GM18526 (cell line): ENCODE results near the gene FDX2.

Experiments
- POLR2A ChIP-seq: IDR thresholded peaks from 3 replicates; pipeline ENCODE4 v1.6.1; 2011; ENCODE audit not compliant: insufficient read length; ENCODE audit errors: extremely low read depth

The FDX2 gene

DNA sequence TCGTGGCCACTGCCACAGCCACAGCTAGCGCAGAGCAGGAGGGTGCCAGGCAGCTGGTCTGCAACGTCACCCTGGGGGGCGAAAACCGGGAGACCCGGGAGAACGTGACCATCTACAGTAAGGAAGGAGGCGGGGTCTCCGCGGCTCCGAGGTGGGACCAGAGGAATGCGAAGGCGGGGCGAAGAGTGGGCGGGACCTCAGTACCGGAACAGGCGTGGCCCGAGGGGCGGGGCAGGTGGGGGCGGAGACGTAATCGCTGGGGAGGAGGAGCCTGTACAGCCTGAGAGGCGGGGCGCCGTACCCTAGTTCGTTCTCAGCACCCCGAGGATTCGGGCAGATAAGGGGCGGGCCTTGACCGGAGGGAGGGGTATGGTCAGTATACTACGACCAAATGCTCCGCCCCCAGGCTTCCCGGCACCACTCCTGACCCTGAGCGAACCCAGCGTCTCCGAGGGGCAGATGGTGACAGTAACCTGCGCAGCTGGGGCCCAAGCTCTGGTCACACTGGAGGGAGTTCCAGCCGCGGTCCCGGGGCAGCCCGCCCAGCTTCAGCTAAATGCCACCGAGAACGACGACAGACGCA lies 23.5 kb downstream of the FDX2 start:
- no peak for TF ChIP-seq POLR2A

DNA sequence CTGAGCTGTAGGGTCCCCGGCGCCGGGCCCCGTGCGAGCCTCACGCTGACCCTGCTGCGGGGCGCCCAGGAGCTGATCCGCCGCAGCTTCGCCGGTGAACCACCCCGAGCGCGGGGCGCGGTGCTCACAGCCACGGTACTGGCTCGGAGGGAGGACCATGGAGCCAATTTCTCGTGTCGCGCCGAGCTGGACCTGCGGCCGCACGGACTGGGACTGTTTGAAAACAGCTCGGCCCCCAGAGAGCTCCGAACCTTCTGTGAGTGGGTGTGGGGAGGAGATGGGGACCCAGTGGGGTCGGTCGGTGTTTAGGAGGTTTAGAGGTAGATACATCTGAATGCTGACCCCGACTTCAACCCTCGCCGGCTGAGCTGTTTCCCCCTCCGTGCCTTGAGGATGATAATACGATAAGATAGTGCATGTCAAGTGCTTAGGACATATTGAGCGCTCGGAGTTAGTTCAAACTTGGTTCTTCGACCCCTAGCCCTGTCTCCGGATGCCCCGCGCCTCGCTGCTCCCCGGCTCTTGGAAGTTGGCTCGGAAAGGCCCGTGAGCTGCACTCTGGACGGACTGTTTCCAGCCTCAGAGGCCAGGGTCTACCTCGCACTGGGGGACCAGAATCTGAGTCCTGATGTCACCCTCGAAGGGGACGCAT lies 24.1 kb downstream of the FDX2 start:
- no peak for TF ChIP-seq POLR2A

DNA sequence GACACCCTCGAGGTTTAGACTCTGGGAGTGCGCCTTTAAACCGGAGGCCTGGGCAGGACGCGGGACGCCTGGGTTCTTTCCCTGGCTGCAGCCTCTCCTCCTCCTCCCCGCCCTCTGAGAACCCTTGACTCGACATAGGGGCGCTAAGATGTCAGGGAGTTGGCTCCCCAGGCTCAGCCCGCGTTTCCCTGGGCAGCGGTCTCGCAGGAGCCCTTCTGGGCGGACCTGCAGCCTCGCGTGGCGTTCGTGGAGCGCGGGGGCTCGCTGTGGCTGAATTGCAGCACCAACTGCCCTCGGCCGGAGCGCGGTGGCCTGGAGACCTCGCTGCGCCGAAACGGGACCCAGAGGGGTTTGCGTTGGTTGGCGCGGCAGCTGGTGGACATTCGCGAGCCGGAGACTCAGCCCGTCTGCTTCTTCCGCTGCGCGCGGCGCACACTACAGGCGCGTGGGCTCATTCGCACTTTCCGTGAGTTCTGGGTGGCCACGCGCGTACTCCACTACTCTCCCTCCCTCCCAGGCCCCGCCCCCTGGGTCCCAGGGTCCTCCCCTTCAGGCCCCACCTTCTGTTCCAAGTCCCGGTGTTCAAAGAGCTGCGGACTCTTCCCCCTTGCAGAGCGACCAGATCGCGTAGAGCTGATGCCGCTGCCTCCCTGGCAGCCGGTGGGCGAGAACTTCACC lies 24.8 kb downstream of the FDX2 start:
- TF ChIP-seq POLR2A = no peak

DNA sequence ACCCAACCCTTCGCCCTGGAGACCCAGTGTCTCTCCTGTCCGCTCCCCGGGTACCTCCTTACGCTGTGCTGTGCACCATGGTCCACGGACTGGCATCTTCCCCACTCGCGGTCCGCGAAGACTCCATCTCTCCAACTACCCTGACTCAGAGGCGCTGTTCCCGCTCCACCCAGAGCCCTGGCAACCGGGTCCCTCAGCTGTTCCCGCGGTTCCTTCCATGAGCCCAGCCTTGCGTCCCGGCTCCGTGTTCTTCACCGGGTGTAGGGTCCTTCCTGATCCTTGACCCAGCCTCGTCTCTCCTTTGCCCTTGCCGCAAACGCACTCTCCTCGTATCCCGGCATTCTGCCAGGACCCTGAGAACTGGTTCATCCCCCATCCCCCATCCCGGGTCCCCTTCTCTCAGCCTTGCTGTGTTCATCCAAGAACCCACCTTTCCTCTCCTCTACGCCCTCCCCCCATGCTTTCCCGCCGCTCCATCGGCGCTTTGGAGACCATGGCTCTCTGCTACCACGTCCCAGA lies 25.4 kb downstream of the FDX2 start:
- no peak for TF ChIP-seq POLR2A

DNA sequence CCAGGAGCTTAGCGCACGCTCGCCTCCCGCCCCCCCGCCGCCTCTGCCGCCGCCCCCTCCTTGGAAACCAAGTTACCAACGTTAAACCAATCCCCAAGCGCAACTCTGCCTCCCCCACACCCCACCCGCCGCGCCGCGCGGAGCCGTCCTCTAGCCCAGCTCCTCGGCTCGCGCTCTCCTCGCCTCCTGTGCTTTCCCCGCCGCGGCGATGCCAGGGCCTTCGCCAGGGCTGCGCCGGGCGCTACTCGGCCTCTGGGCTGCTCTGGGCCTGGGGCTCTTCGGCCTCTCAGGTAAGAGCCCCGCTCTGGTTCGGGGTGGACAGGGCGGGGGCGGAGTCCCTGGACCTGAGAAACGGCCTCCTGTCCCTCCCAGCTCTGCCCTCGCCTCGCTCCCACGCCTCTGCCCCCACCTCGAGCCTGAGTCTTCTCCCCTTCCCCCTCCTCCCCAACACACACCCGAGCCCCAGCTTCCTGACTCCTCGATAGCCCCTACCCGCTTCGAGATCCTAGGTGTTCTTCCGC lies 25.9 kb downstream of the FDX2 start, which contains the start of gene ICAM5:
TSS of gene ICAM5 (plus strand) at position 117 of the 521 bp plus-strand sequence. CDS start at position 209, 92 bp downstream.
- TF ChIP-seq POLR2A = no peak

DNA sequence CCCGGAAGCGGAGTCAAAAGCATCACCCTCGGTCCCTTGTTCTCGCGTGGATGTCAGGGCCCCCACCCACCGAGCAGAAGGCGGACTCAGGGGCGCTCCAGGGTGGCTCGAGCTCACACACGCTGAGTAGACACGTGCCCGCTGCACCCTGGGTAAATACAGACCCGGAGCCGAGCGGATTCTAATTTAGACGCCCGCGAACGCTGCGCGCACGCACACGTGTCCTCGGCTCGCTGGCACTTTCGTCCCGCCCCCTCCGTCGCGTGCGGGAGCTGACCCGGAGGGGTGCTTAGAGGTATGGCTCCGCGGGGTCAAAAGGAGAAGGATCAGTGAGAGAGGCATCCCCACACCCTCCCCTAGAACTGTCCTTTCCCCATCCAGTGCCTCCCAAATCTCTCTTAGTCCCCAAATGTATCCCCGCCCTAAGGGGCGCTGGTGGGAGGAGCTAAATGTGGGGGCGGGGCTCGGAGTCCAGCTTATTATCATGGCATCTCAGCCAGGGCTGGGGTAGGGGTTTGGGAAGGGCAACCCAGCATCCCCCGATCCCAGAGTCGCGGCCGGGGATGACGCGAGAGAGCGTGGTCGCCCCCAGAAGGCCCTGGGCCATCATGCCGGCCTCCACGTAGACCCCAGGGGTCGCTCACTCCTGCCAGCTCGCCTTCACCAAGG lies 26.5 kb downstream of the FDX2 start:
- no peak for TF ChIP-seq POLR2A

DNA sequence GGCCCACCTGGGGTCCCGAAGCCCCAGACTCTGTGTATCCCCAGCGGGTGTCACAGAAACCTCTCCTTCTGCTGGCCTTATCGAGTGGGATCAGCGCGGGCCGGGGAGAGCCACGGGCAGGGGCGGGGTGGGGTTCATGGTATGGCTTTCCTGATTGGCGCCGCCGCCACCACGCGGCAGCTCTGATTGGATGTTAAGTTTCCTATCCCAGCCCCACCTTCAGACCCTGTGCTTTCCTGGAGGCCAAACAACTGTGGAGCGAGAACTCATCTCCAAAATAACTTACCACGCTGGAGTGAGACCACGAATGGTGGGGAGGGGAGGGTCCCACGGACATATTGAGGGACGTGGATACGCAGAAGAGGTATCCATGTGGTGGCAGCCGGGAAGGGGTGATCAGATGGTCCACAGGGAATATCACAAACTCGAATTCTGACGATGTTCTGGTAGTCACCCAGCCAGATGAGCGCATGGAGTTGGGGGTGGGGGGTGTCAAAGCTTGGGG lies 27.1 kb downstream of the FDX2 start:
- no peak for TF ChIP-seq POLR2A

DNA sequence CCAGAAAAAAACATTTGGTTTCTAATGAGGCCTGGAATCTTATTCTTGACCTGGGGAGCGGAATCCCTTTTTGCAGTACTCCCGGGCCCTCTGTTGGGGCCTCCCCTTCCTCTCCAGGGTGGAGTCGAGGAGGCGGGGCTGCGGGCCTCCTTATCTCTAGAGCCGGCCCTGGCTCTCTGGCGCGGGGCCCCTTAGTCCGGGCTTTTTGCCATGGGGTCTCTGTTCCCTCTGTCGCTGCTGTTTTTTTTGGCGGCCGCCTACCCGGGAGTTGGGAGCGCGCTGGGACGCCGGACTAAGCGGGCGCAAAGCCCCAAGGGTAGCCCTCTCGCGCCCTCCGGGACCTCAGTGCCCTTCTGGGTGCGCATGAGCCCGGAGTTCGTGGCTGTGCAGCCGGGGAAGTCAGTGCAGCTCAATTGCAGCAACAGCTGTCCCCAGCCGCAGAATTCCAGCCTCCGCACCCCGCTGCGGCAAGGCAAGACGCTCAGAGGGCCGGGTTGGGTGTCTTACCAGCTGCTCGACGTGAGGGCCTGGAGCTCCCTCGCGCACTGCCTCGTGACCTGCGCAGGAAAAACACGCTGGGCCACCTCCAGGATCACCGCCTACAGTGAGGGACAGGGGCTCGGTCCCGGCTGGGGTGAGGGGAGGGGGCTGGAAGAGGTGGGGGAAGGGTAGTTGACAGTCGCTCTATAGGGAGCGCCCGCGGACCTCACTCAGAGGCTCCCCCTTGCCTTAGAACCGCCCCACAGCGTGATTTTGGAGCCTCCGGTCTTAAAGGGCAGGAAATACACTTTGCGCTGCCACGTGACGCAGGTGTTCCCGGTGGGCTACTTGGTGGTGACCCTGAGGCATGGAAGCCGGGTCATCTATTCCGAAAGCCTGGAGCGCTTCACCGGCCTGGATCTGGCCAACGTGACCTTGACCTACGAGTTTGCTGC lies 28.7 kb downstream of the FDX2 start, which contains the start of gene ICAM4:
TSS of gene ICAM4 (plus strand) at position 153 of the 935 bp plus-strand sequence. CDS start at position 211, 58 bp downstream.
- peak; percentile 24 for TF ChIP-seq POLR2A

DNA sequence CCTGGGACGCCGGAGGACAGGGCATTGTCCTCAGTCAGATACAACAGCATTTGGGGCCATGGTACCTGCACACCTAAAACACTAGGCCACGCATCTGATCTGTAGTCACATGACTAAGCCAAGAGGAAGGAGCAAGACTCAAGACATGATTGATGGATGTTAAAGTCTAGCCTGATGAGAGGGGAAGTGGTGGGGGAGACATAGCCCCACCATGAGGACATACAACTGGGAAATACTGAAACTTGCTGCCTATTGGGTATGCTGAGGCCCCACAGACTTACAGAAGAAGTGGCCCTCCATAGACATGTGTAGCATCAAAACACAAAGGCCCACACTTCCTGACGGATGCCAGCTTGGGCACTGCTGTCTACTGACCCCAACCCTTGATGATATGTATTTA lies 30.4 kb downstream of the FDX2 start:
- TF ChIP-seq POLR2A = no peak

DNA sequence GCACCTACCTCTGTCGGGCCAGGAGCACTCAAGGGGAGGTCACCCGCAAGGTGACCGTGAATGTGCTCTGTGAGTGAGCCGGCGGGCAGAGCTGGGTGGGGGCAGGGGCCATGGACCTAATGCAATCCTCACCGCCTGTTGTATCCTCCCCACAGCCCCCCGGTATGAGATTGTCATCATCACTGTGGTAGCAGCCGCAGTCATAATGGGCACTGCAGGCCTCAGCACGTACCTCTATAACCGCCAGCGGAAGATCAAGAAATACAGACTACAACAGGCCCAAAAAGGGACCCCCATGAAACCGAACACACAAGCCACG lies 30.9 kb downstream of the FDX2 start:
- TF ChIP-seq POLR2A = no peak

DNA sequence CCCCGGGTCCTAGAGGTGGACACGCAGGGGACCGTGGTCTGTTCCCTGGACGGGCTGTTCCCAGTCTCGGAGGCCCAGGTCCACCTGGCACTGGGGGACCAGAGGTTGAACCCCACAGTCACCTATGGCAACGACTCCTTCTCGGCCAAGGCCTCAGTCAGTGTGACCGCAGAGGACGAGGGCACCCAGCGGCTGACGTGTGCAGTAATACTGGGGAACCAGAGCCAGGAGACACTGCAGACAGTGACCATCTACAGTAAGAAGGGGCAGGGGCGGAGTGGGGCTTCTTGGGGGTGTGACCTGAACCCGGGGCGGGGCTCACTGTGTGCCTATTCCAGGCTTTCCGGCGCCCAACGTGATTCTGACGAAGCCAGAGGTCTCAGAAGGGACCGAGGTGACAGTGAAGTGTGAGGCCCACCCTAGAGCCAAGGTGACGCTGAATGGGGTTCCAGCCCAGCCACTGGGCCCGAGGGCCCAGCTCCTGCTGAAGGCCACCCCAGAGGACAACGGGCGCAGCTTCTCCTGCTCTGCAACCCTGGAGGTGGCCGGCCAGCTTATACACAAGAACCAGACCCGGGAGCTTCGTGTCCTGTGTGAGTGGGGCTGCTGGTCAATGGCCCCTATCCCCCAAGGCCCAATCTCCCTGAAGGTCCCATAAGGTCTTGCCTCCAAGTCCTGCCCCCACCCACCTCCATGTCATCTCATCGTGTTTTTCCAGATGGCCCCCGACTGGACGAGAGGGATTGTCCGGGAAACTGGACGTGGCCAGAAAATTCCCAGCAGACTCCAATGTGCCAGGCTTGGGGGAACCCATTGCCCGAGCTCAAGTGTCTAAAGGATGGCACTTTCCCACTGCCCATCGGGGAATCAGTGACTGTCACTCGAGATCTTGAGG lies 31.5 kb downstream of the FDX2 start:
- TF ChIP-seq POLR2A = no peak

DNA sequence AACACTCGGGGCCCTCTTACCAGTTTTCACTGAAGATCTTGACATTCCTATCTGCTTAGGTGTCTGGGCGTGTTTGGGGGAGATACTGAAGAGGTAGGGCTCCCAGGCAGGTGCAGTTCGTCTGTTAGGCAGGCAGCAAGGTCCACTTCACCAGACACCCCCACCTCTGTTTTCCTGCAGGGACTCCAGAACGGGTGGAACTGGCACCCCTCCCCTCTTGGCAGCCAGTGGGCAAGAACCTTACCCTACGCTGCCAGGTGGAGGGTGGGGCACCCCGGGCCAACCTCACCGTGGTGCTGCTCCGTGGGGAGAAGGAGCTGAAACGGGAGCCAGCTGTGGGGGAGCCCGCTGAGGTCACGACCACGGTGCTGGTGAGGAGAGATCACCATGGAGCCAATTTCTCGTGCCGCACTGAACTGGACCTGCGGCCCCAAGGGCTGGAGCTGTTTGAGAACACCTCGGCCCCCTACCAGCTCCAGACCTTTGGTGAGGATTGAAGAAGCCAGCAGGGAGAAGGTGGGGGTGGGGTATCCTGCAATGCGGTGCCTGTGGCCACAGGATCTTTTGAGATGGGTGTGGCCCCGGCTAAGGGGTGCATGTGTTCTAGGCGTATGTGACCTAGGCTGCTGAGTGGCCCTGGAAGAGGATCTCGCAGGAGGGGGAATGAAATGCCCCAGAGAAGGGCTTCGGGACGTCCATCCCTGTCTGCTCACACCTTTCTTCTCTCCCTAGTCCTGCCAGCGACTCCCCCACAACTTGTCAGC lies 32.3 kb downstream of the FDX2 start:
- no peak for TF ChIP-seq POLR2A
